Measurements from ENCODE around the gene C1R. TPM values are rescaled to one million over a fixed set of nuclear protein-coding genes. Genes with fewer than 3 reads are reported as not detected.

Gene C1R
- total RNA-seq, 1 experiment from 2014 or later, result 11.5 TPM

GRCh38 chr12:7032990-7033389, 59.3 kb downstream of the C1R start:
- H3K23ac ChIP-seq (ENCODE audit: insufficient read length, low read depth, low read length), result no peak overlapping the region
- H3K9me3 ChIP-seq (ENCODE audit: control insufficient read depth, low read depth, low read length), result no peaks in the 10 kb centered on the region
- H3K4me2 ChIP-seq (ENCODE audit: insufficient read depth, insufficient read length, low read length), result no peak overlapping the region
- no peak overlapping the region for H2BK5ac ChIP-seq (ENCODE audit: insufficient read length, low read length)
- Mint-ChIP-seq H3K4me1 (peaks cover 13 to 14% of the 10 kb centered on the region in 2 experiments), H3K27ac (no peak overlapping the region; a peak in 1 of 7 replicates), H3K4me3 (no peak overlapping the region), H3K9me3 (peaks cover 0 to 3% of the 10 kb centered on the region in 2 experiments; a peak in 1 of 5 replicates), H3K27me3 (ENCODE audit: low read depth) (peaks cover 3% of the 10 kb centered on the region), H3K36me3 (ENCODE audit: insufficient read depth in 1 of 3, low read depth in 3 of 3) (no peaks in the 10 kb centered on the region; a peak in 1 of 7 replicates)
- H3K23me2 ChIP-seq (ENCODE audit: insufficient read length, low read depth, low read length, poor library complexity, severe bottlenecking), result no peaks in the 10 kb centered on the region
- H4K20me1 ChIP-seq (ENCODE audit: control insufficient read depth, insufficient read depth, insufficient read length), result no peaks in the 10 kb centered on the region
- no CpG with 5 or more reads among the region's 2 CpGs for WGBS (ENCODE audit: extremely low coverage, insufficient read length, low lambda C conversion rate)
- no peaks in the 10 kb centered on the region for H3K79me2 ChIP-seq (ENCODE audit: insufficient read depth, low read length)
- H3K18ac ChIP-seq (ENCODE audit: insufficient read length, low read depth, low read length), result no peak overlapping the region
- no peak overlapping the region for H2BK12ac ChIP-seq (ENCODE audit: insufficient read length, low read depth, low read length)
- H3K4ac ChIP-seq (ENCODE audit: low read depth, low read length), result no peak overlapping the region
- no peak for DNase-seq
- H4K5ac ChIP-seq (ENCODE audit: insufficient read length, low read depth, low read length), result no peak overlapping the region
- no peak overlapping the region for H2AK5ac ChIP-seq (ENCODE audit: insufficient read length, low read length)
- no peak overlapping the region for H3K27ac ChIP-seq (ENCODE audit: insufficient read length, low read depth, low read length)
- no peak overlapping the region for H3K56ac ChIP-seq (ENCODE audit: insufficient read length, low read depth, low read length)
- no peak overlapping the region for H4K91ac ChIP-seq (ENCODE audit: insufficient read length, low read depth, low read length)
- no peak overlapping the region for H3K9ac ChIP-seq (ENCODE audit: extremely low read depth, insufficient read length, low read length)
- H3K4me1 ChIP-seq (ENCODE audit: insufficient read depth, low read length), result peaks cover 3% of the 10 kb centered on the region; the same call in 1 of the 2 replicates
- no peak overlapping the region for H3T11ph ChIP-seq (ENCODE audit: low read length)
- no peaks in the 10 kb centered on the region for H3K79me1 ChIP-seq (ENCODE audit: insufficient read depth, low read depth, low read length, poor library complexity, severe bottlenecking)
- H2BK120ac ChIP-seq (ENCODE audit: low read depth, low read length, poor library complexity, severe bottlenecking), result no peak overlapping the region
- no peak overlapping the region for H2BK15ac ChIP-seq (ENCODE audit: low read depth, low read length)
- H3K27me3 ChIP-seq (ENCODE audit: insufficient read depth, low read length), result no peaks in the 10 kb centered on the region
- H2AFZ ChIP-seq (ENCODE audit: low read length), result no peak overlapping the region
- no peak overlapping the region for H3K14ac ChIP-seq (ENCODE audit: insufficient read depth, low read length)
- TF ChIP-seq CTCF (conservative IDR thresholded peaks at IDR 0.05), result no peak
- no peak overlapping the region for H2BK20ac ChIP-seq (ENCODE audit: low read depth, low read length, poor library complexity, severe bottlenecking)
- no peak overlapping the region for H4K8ac ChIP-seq (replicated peaks; ENCODE audit: insufficient read length, low read depth, low read length)

Measured in H9 (cell line).